Erythroblast (primary cell): ENCODE measurements around the gene FGG.

ENCODE experiments used
- GATA1 ChIP-seq: IDR thresholded peaks from 2 replicates; pipeline ENCODE4 v1.6.1; 2011; ENCODE audit warnings: low read depth, mild to moderate bottlenecking, control low read depth, low read length, moderate library complexity
- POLR2A ChIP-seq: IDR thresholded peaks from 2 replicates; pipeline ENCODE4 v1.6.1; 2011; ENCODE audit warnings: mild to moderate bottlenecking, low read length

GRCh38 chr4:154585369-154586018 lies 27.0 kb downstream of the FGG start:
- TF ChIP-seq POLR2A (no peak), GATA1 (no peak)
